H1 (cell line): ENCODE data around the gene CDC42EP4. TPM values are rescaled to one million over a fixed set of nuclear protein-coding genes. Genes with fewer than 3 reads are reported as not detected.

Source experiments
- CTCF ChIA-PET: fragments of 300-600 bp; sonication (Branson Sonifier 250); formaldehyde crosslinking; loops from one replicate; lab custom pipeline; 2021; ENCODE audit not compliant: partially characterized antibody; lab: Charles Lee
- POLR2A ChIA-PET: fragments of 300-600 bp; sonication (Branson Sonifier 250); formaldehyde crosslinking; loops from one replicate; lab custom pipeline; 2021; ENCODE audit warnings: inconsistent platforms; ENCODE audit not compliant: partially characterized antibody; lab: Charles Lee
- DNase-seq, 2 experiments: peaks; one replicate each; pipeline versions ENCODE4 v3.0.0 to v3.0.0-alpha.2; 2010 to 2022; ENCODE audit warnings: low spot score in 2 of 2, low read depth in 1 of 2, mixed read lengths in 1 of 2
- FAIRE-seq: peaks from 2 replicates; lab custom pipeline; 2011; peaks lifted over from hg19 to GRCh38; lab: Jason Lieb, UNC
- H2AFZ ChIP-seq: 2 replicates; pipeline ENCODE4 v1.8.1; 2012; ENCODE audit warnings: low read length, inconsistent platforms
- H2AK5ac ChIP-seq: 2 replicates; pipeline ENCODE4 v1.6.1; 2013; ENCODE audit warnings: low read depth, low read length
- H2BK120ac ChIP-seq: replicated peaks from 2 replicates; pipeline ENCODE3; 2013; ENCODE audit warnings: low read depth, low read length, inconsistent platforms
- H2BK12ac ChIP-seq: 2 replicates; pipeline ENCODE4 v1.6.1; 2013; ENCODE audit warnings: low read depth, low read length
- H2BK15ac ChIP-seq: 2 replicates; pipeline ENCODE4 v1.6.1; 2013; ENCODE audit warnings: low read length
- H2BK20ac ChIP-seq: 2 replicates; pipeline ENCODE4 v1.6.1; 2013; ENCODE audit warnings: low read length
- H2BK5ac ChIP-seq: 2 replicates; pipeline ENCODE4 v1.6.1; 2013; ENCODE audit warnings: low read depth, low read length
- H3K14ac ChIP-seq: 2 replicates; pipeline ENCODE4 v1.6.1; 2013; ENCODE audit warnings: inconsistent platforms; ENCODE audit not compliant: insufficient read length
- H3K18ac ChIP-seq: 2 replicates; pipeline ENCODE4 v1.6.1; 2013; ENCODE audit warnings: low read length; ENCODE audit errors: extremely low read depth
- H3K23ac ChIP-seq: 2 replicates; pipeline ENCODE4 v1.6.1; 2013; ENCODE audit warnings: inconsistent platforms; ENCODE audit not compliant: insufficient read length
- H3K23me2 ChIP-seq: 2 replicates; pipeline ENCODE4 v1.6.1; 2013; ENCODE audit warnings: low read depth, low read length
- H3K27ac ChIP-seq: 2 replicates; pipeline ENCODE4 v1.6.1; 2011; ENCODE audit warnings: low read depth, low read length, inconsistent platforms
- H3K27me3 ChIP-seq, 4 experiments: replicated peaks in 1 of 4; 1 replicate in 1 of 4; 2 replicates in 3 of 4; pipeline versions ENCODE4 v1.6.1 to v1.8.1; 2011 to 2013; ENCODE audit warnings: low read length in 3 of 4, mild to moderate bottlenecking in 3 of 4, inconsistent platforms in 2 of 4, mixed read lengths in 2 of 4, moderate library complexity in 1 of 4; ENCODE audit not compliant: control insufficient read depth in 3 of 4, insufficient read depth in 3 of 4; ENCODE audit errors: extremely low read depth in 1 of 4
- H3K36me3 ChIP-seq, 4 experiments: 2 replicates each; pipeline versions ENCODE4 v1.6.1 to v1.8.1; 2011 to 2013; ENCODE audit warnings: mild to moderate bottlenecking in 4 of 4, low read length in 3 of 4, moderate library complexity in 2 of 4, control low read depth in 1 of 4, inconsistent platforms in 1 of 4; ENCODE audit not compliant: insufficient read depth in 4 of 4, control insufficient read depth in 2 of 4
- H3K4ac ChIP-seq: replicated peaks from 2 replicates; pipeline ENCODE3; 2013; ENCODE audit warnings: low read length, low read depth, mixed read lengths, inconsistent platforms; ENCODE audit not compliant: insufficient read length
- H3K4me1 ChIP-seq, 4 experiments: replicated peaks in 1 of 4; 1 replicate in 1 of 4; 2 replicates in 3 of 4; pipeline versions ENCODE4 v1.6.1 to v1.8.1; 2011 to 2013; ENCODE audit warnings: low read length in 3 of 4, inconsistent platforms in 2 of 4, mixed read lengths in 1 of 4; ENCODE audit not compliant: insufficient read depth in 4 of 4, control insufficient read depth in 3 of 4
- H3K4me2 ChIP-seq, 2 experiments: 2 replicates each; pipeline versions ENCODE4 v1.6.1 to v1.8.1; 2011 to 2013; ENCODE audit warnings: low read depth in 2 of 2, low read length in 2 of 2, control low read depth in 1 of 2, inconsistent platforms in 1 of 2, mild to moderate bottlenecking in 1 of 2; ENCODE audit not compliant: insufficient read depth in 1 of 2
- H3K4me3 ChIP-seq, 4 experiments: fragments of 200-600, 300-600 bp in 1 of 4; sonication (generic), shearing (Covaris generic), sonication (Bioruptor Twin) in 1 of 4; 2 replicates each; pipeline versions ENCODE4 v1.5.1 to v1.8.1; 2011 to 2016; ENCODE audit warnings: low read length in 4 of 4, low read depth in 3 of 4, control low read depth in 2 of 4, inconsistent platforms in 2 of 4, mild to moderate bottlenecking in 2 of 4, mixed read lengths in 1 of 4, moderate library complexity in 1 of 4; ENCODE audit not compliant: insufficient read depth in 2 of 4; ENCODE audit errors: extremely low read depth in 1 of 4
- H3K56ac ChIP-seq: replicated peaks from 2 replicates; pipeline ENCODE3; 2013; ENCODE audit warnings: low read depth, mild to moderate bottlenecking, mixed read lengths, low read length, inconsistent platforms; ENCODE audit not compliant: insufficient read length
- H3K79me1 ChIP-seq: 2 replicates; pipeline ENCODE4 v1.6.1; 2013; ENCODE audit warnings: low read depth, low read length, control low read depth
- H3K79me2 ChIP-seq, 2 experiments: 2 replicates each; pipeline versions ENCODE4 v1.6.1 to v1.8.1; 2012 to 2013; ENCODE audit warnings: low read length in 2 of 2, mild to moderate bottlenecking in 2 of 2, inconsistent platforms in 1 of 2; ENCODE audit not compliant: insufficient read depth in 2 of 2, control insufficient read depth in 1 of 2
- H3K9ac ChIP-seq, 4 experiments: replicated peaks in 1 of 4; 1 replicate in 1 of 4; 2 replicates in 3 of 4; pipeline versions ENCODE4 v1.6.1 to v1.8.1; 2011 to 2013; ENCODE audit warnings: low read depth in 3 of 4, low read length in 3 of 4, control low read depth in 2 of 4, mild to moderate bottlenecking in 2 of 4, moderate library complexity in 2 of 4, inconsistent platforms in 1 of 4; ENCODE audit errors: extremely low read depth in 1 of 4
- H3K9me3 ChIP-seq, 2 experiments: 2 replicates each; pipeline versions ENCODE4 v1.6.1 to v1.8.1; 2012 to 2013; ENCODE audit warnings: mild to moderate bottlenecking in 2 of 2, moderate library complexity in 2 of 2, control low read depth in 1 of 2, inconsistent platforms in 1 of 2, low read depth in 1 of 2, low read length in 1 of 2, mixed read lengths in 1 of 2; ENCODE audit not compliant: insufficient read depth in 2 of 2
- H4K20me1 ChIP-seq, 2 experiments: replicated peaks in 1 of 2; 2 replicates each; pipeline versions ENCODE3 to v1.8.1; 2011 to 2013; ENCODE audit warnings: inconsistent platforms in 2 of 2, low read length in 2 of 2, mild to moderate bottlenecking in 1 of 2; ENCODE audit not compliant: insufficient read depth in 2 of 2, control insufficient read depth in 1 of 2
- H4K5ac ChIP-seq: 2 replicates; pipeline ENCODE4 v1.6.1; 2013; ENCODE audit warnings: low read length, low read depth, mixed read lengths, inconsistent platforms; ENCODE audit not compliant: insufficient read length
- H4K8ac ChIP-seq: 2 replicates; pipeline ENCODE4 v1.8.0; 2013; ENCODE audit warnings: mild to moderate bottlenecking, moderate library complexity, low read length, inconsistent platforms; ENCODE audit not compliant: insufficient read depth; ENCODE audit errors: extremely low read depth
- H4K91ac ChIP-seq: replicated peaks from 2 replicates; pipeline ENCODE3; 2013; ENCODE audit warnings: low read length, mixed read lengths, inconsistent platforms; ENCODE audit not compliant: insufficient read length
- EZH2 ChIP-seq: fragments of 200-600 bp; sonication (generic); IDR thresholded peaks from 2 replicates; pipeline ENCODE4 v1.7.1; 2012; ENCODE audit warnings: low read depth, mild to moderate bottlenecking, moderate library complexity, low read length, inconsistent platforms; ENCODE audit not compliant: severe bottlenecking
- NANOG ChIP-seq: IDR thresholded peaks from 2 replicates; pipeline ENCODE4 v1.6.1; 2011; ENCODE audit warnings: low read length, low read depth, mild to moderate bottlenecking, inconsistent platforms; ENCODE audit not compliant: insufficient read depth, poor library complexity, severe bottlenecking
- WGBS, 2 experiments: shearing (Covaris generic) in 1 of 2; methylation state at CpG; one replicate each; pipeline versions ENCODE4 v1.1.6 to v1.1.7; 2013 to 2015; ENCODE audit warnings: low lambda C conversion rate in 2 of 2, mixed read lengths in 2 of 2, inconsistent platforms in 1 of 2, low coverage in 1 of 2, missing lambda C conversion rate in 1 of 2; ENCODE audit not compliant: insufficient replicate concordance in 2 of 2, insufficient coverage in 1 of 2, insufficient read length in 1 of 2; ENCODE audit errors: extremely low coverage in 1 of 2, missing lambda C conversion rate in 1 of 2; 5-methylcytosine and 5-hydroxymethylcytosine counted together
- polyA plus RNA-seq, 7 experiments: library from polyadenylated mRNA; depleted of rRNA in 3 of 7; stranded (reverse) in 5 of 7; unstranded in 2 of 7; fragments of >200 nt in 5 of 7; fragments of 200-250 nt in 2 of 7; gene quantifications; 1 replicate in 5 of 7; 2 replicates in 1 of 7; 4 replicates in 1 of 7; pipeline versions ENCODE4 v1.2.1 to v1.2.3, GENCODE V29; 2011 to 2013; ENCODE audit warnings: missing spikeins in 2 of 7, mixed read lengths in 2 of 7
- total RNA-seq: library from RNA; stranded (reverse); fragmentation: NEBNext Ultra II Directional; extraction: Animal tissue kit (Norgen Biotek cat#: 25700); gene quantifications from 2 replicates; pipeline ENCODE4 v1.2.1, GENCODE V29; 2021

The CDC42EP4 gene
- total and polyA plus RNA-seq, 2 of the 8 experiments (the other 6 are each of a cell fraction or from before 2014, with no cell fraction given) = 8.8 to 12.6 TPM

DNA sequence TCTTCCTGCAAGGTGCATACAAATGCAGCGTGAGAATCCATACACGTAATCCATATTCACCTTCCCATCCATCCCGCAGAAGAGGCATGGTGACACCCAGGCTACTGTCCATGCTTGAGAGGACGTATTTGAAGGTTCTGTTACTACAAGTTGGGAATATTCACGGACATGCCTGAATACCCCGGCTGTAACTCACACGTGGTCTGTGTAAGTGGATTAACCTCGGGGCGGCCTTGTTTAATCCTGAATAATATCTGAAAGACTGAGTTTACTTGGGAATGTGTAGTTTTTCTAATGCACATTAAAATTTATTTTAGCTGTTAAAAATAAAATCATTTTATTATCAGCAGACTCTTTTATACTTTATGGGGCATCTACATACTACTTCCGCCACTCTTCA lies 63.3 kb downstream of the CDC42EP4 start:
- DNase-seq (no peak), FAIRE-seq (no peak)
- Histone ChIP-seq H3K9ac (no peak overlapping the region), H3K79me1 (no peaks in the 10 kb centered on the region), H3K18ac (no peak overlapping the region), H2AFZ (no peak overlapping the region), H4K5ac (no peak overlapping the region), H4K91ac (no peak overlapping the region), H3K56ac (no peak overlapping the region), H3K36me3 (peaks cover 2 to 16% (median 9%) of the 10 kb centered on the region in 4 experiments; a peak in 6 of 8 replicates), H3K4me3 (no peak overlapping the region), H2AK5ac (no peak overlapping the region), H2BK120ac (no peak overlapping the region), H2BK12ac (no peak overlapping the region), H2BK20ac (no peak overlapping the region), H4K8ac (no peak overlapping the region), H3K14ac (no peak overlapping the region), H3K79me2 (no peaks in the 10 kb centered on the region), H3K4me2 (no peak overlapping the region), H4K20me1 (no peaks in the 10 kb centered on the region), H3K27me3 (no peaks in the 10 kb centered on the region), H3K27ac (no peak overlapping the region), H3K4ac (no peak overlapping the region), H2BK5ac (no peak overlapping the region), H3K23me2 (no peaks in the 10 kb centered on the region), H3K23ac (no peak overlapping the region), H2BK15ac (no peak overlapping the region), H3K9me3 (no peaks in the 10 kb centered on the region), H3K4me1 (peaks cover 0 to 3% (median under 1%) of the 10 kb centered on the region in 4 experiments; a peak in 2 of 7 replicates)
- POLR2A ChIA-PET = interaction anchor here (0.9 to 2.7 kb wide), 2 partner anchors 14 to 62 kb away, joined by 3 to 6 read pairs; partner anchors contain the start of gene CDC42EP4
- 86% methylated on average over 10 of the region's 10 CpGs; no CpG with 5 or more reads in 1 of the 2 experiments for WGBS, 2 experiments
- CTCF ChIA-PET = interaction anchor here (0.8 to 19.7 kb wide), 9 partner anchors 6 to 522 kb away, joined by 3 to 439 read pairs (median 3); a partner anchor contains a TSS
- no peak for TF ChIP-seq NANOG
- TF ChIP-seq EZH2 = no peak
